Effector memory CD8-positive, alpha-beta T cell (primary cell): ENCODE data around the gene GNG12.
"Not testable (repeated sequence)": the region's sequence is repeated elsewhere in the genome, so short reads cannot be mapped to it uniquely, and the experiment has no call there.

Source experiments
- ATAC-seq: fragments of 150-1000 bp; cut with Tn5 transposase; replicated peaks from 2 replicates; pipeline ENCODE4 v1.10.0; 2021; ENCODE audit warnings: mild to moderate bottlenecking, moderate library complexity
- DNase-seq, 3 experiments: peaks; one replicate each; pipeline ENCODE4 v3.0.0; 2021
- H3K27ac Mint-ChIP-seq, 2 donors: one replicate each; pipeline ENCODE4 v1.8.0; 2022; ENCODE audit warnings: mild to moderate bottlenecking in 2 of 2, mixed read lengths in 2 of 2, moderate library complexity in 2 of 2
- H3K27me3 Mint-ChIP-seq, 2 donors: one replicate each; pipeline ENCODE4 v1.8.0; 2022; ENCODE audit warnings: mixed read lengths in 2 of 2
- H3K36me3 Mint-ChIP-seq: one replicate; pipeline ENCODE4 v1.8.0; 2022; ENCODE audit warnings: mild to moderate bottlenecking, moderate library complexity, mixed read lengths; ENCODE audit not compliant: insufficient read depth
- H3K4me1 Mint-ChIP-seq, 2 donors: one replicate each; pipeline ENCODE4 v1.8.0; 2022; ENCODE audit warnings: low read depth in 2 of 2, mixed read lengths in 2 of 2
- H3K4me3 Mint-ChIP-seq, 2 donors: one replicate each; pipeline ENCODE4 v1.8.0; 2022; ENCODE audit warnings: mild to moderate bottlenecking in 2 of 2, mixed read lengths in 2 of 2, moderate library complexity in 2 of 2
- H3K9me3 Mint-ChIP-seq, 2 donors: one replicate each; pipeline ENCODE4 v1.8.0; 2022; ENCODE audit warnings: mixed read lengths in 2 of 2

GNG12 gene

DNA sequence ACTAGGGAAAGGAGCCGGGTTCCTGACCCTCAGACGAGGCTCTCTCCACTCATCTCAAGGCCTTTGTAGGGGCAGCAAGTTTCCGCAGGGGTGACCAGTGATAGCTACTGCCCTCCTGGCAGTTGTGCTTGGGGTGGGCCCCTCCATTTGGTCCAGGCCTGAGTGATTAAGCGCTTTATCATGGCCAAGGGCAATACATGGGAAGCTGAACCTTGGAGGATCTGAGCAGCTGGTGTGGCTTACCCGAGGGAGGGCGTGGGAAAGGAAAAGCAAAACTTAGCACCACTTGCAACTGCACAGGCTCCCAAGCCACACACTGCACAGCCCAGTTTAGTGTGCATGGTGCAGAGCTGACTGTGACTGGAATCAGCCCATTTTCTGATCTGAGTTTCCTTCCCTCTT, 100.5 kb downstream of the GNG12 start:
- H3K27ac Mint-ChIP-seq, result no peak overlapping the region
- DNase-seq (no peak), ATAC-seq (no peak)
- peaks cover 8 to 11% of the 10 kb centered on the region in 2 donors for H3K4me1 Mint-ChIP-seq
- no peaks in the 10 kb centered on the region for H3K36me3 Mint-ChIP-seq
- peaks cover 0 to 16% of the 10 kb centered on the region in 2 donors for H3K27me3 Mint-ChIP-seq
- H3K9me3 Mint-ChIP-seq, result no peaks in the 10 kb centered on the region
- no peak overlapping the region for H3K4me3 Mint-ChIP-seq

DNA sequence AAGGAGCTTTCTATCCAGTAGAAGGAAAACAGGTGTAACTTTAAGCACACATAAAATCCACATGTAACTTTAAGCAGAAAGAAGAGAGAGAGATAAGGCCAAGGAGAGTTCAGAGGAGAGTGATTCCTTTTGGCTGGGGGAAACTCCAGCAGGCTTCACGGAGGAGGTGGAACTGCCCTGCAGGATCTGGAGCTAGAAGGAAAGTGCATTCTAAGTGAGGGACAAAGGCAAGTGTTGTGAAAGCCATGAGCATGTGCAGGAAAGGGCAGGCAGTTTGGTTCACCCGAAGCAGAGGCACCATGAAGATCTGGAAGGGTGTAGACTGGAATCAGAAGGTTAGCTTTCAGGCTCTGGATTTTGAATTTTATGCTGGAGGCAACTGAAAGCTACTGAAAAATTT, 101.9 kb downstream of the GNG12 start:
- no peak for DNase-seq
- Mint-ChIP-seq H3K4me3 (no peak overlapping the region), H3K27ac (no peak overlapping the region), H3K4me1 (peaks cover 6% of the 10 kb centered on the region in 2 donors), H3K27me3 (peaks cover 0 to 16% of the 10 kb centered on the region in 2 donors), H3K9me3 (no peaks in the 10 kb centered on the region), H3K36me3 (no peaks in the 10 kb centered on the region)
- no peak for ATAC-seq

DNA sequence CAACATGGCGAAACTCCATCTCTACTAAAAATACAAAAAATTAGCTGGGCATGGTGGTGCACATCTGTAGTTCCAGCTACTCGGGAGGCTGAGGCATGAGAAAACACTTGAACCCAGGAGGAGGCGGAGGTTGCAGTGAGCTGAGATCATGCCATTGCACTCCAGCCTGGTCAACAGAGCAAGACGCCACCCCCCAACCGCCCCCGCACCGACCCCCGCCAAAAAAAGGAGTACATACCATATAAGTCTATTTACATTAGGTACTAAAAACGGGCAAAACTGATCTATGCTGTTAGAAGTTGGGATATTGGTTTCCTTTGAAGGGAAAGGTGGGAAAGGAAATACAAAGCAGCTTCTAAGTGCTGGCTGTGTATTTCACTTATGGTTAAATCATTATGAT, 103.0 kb downstream of the GNG12 start:
- H3K4me1 Mint-ChIP-seq, H3K27ac Mint-ChIP-seq, ATAC-seq, DNase-seq, H3K4me3 Mint-ChIP-seq, H3K36me3 Mint-ChIP-seq, H3K9me3 Mint-ChIP-seq: not testable (repeated sequence)
- H3K27me3 Mint-ChIP-seq, result peaks cover 0 to 16% of the 10 kb centered on the region in 2 donors

DNA sequence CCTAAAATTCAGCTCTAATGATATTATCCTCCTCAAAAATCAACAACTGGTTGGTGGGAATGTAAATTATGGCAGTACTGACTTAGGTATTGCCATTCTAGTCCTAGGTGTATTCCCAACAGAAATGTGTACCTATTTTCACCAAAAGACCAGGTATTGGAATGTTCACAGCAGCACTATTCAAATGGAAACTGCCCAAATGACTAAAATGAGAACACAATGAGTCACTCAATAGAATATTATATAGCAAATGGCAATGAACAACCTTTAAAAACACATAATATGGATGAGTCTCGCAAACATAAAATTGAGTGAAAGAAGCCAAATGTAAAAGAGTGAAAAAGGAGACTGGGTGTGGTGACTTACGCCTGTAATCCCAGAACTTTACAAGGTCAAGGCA, 103.4 kb downstream of the GNG12 start:
- Mint-ChIP-seq H3K27ac (no peak overlapping the region), H3K9me3 (no peaks in the 10 kb centered on the region), H3K4me3 (no peak overlapping the region), H3K4me1 (no peaks in the 10 kb centered on the region), H3K36me3 (no peaks in the 10 kb centered on the region), H3K27me3 (peaks cover 0 to 16% of the 10 kb centered on the region in 2 donors)
- DNase-seq (no peak), ATAC-seq (no peak)

DNA sequence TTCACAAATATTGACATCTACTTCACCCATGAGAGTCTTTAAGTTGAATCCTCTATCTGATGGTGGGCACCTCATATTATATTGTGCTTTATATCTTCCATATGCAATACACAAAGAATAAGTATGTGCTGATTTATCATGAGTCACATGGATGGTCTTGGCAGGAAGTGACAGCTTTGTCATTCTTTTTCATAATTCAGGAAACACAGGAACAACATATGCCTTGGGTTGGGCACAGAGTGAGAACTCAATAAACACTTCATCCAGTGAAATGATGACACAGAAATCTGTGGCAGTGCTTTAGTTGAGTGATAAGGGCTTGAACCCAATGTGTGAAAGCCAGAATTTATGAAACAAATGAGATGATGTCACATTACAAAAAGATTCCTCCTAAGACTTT, 107.0 kb downstream of the GNG12 start:
- Mint-ChIP-seq H3K36me3 (no peaks in the 10 kb centered on the region), H3K4me1 (no peaks in the 10 kb centered on the region), H3K4me3 (no peak overlapping the region), H3K27ac (no peak overlapping the region), H3K27me3 (peaks cover 0 to 16% of the 10 kb centered on the region in 2 donors), H3K9me3 (no peaks in the 10 kb centered on the region)
- no peak for DNase-seq
- ATAC-seq, result no peak

DNA sequence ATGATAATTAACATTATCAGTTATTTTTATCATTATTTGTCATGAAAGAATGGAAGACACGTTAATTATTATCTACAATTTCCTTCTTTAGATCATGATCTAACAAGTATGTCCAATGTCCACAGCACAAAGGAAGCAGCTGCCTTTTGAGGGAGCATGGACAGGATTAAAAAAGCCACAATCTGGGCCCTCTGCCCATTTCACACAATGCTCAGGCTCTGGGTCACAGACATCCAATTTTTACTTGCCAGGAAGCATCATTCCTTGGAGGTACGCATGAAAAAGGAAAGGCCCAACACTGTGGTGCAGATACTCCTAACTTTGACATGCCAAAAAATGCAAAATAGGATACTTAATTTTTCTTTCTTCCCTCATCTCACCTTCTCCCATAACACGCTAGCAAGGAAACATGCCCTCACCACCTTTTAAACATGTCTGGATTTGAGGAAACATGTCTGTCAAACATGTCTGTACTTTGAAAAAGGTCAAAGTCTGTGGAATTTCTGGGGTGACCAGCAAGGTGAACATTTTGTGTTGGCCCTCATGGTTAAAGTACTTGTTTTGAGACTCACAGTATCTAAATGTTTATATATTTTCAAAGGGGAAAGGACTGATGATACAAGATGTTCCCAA, 108.2 kb downstream of the GNG12 start:
- DNase-seq, result no peak
- Mint-ChIP-seq H3K9me3 (no peaks in the 10 kb centered on the region), H3K36me3 (no peaks in the 10 kb centered on the region), H3K4me3 (no peak overlapping the region), H3K27me3 (peaks cover 0 to 16% of the 10 kb centered on the region in 2 donors), H3K27ac (no peak overlapping the region), H3K4me1 (no peaks in the 10 kb centered on the region)
- ATAC-seq, result no peak

DNA sequence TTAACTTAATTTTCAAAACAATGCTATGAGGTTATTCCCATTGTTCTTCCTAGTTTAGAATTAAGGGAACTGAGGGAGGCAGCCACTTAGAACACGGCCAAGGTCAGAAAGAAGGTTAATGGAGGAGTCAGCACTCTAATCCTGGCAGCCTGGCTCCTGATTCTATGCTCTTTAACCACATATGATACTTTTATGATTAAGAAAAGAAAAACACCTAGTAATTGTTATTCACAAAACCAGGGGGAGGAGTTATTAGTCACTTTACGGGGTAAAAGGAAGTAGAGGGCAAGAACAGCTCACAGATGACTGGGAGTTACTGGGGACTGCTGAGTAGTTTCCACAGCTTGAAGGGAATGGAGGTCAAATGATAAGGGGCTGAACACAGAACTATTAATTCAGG, 109.6 kb downstream of the GNG12 start:
- H3K4me3 Mint-ChIP-seq, result no peak overlapping the region
- no peaks in the 10 kb centered on the region for H3K9me3 Mint-ChIP-seq
- no peak for DNase-seq
- peaks cover 0 to 6% of the 10 kb centered on the region in 2 donors for H3K27me3 Mint-ChIP-seq
- H3K27ac Mint-ChIP-seq, result no peak overlapping the region
- ATAC-seq, result no peak
- H3K4me1 Mint-ChIP-seq, result no peaks in the 10 kb centered on the region
- no peaks in the 10 kb centered on the region for H3K36me3 Mint-ChIP-seq

DNA sequence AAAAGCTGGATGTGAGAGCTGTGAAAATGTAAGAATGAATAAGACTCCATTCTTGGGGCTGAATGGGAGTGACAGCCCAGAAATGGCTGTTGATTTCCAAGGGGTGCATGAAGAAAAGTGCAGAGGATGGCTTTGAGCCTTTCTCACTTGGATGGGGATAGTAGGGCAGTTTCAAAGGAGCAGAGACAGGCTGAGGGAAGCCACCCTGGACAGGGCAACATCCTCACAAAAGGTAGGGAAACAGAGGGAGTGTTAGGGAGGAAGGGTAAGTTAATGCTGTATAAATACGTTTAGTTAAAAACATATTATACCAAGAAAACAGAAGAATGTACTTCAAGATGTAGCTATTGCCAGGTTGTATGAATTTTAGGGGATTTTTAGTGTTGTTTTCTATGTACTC, 110.1 kb downstream of the GNG12 start:
- no peak for DNase-seq
- no peak for ATAC-seq
- Mint-ChIP-seq H3K27ac (no peak overlapping the region), H3K4me1 (no peaks in the 10 kb centered on the region), H3K36me3 (no peaks in the 10 kb centered on the region), H3K27me3 (peaks cover 0 to under 1% of the 10 kb centered on the region in 2 donors), H3K4me3 (no peak overlapping the region), H3K9me3 (no peaks in the 10 kb centered on the region)

DNA sequence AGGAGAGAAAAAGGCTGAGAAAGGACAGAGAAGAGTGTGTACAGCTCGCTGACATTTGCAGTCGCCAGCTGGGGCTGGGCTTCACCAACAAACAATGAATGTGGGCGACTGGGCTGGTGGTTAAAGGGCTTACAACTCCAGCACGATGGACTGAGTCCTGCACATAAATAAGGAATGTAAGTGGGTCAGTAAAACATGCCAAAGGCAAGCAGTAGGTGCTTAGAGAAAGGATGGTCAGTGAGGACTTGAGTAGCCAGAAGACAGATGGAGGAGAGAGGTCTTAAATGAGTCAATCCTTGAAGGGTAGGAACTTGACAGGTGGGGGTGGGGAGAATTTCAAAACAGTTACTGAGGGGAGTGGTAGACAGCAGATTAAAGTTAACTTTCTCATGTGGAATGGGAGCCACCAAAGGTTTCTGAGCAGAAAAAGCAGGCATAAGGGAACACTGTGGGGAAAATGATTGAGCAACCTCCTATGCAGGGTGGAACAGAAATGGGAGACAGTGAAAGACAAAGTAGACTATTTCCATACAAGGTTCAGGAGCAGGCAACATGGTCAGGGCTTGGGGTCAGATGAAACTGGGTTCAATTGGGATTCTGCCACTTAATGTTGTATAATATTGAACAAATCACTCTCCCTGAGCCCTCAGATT, 110.8 kb downstream of the GNG12 start:
- ATAC-seq (no peak), DNase-seq (no peak)
- H3K4me3 Mint-ChIP-seq, result no peak overlapping the region
- H3K9me3 Mint-ChIP-seq, result no peaks in the 10 kb centered on the region
- H3K4me1 Mint-ChIP-seq, result no peaks in the 10 kb centered on the region
- no peak overlapping the region for H3K27ac Mint-ChIP-seq
- no peaks in the 10 kb centered on the region for H3K27me3 Mint-ChIP-seq
- H3K36me3 Mint-ChIP-seq, result no peaks in the 10 kb centered on the region

DNA sequence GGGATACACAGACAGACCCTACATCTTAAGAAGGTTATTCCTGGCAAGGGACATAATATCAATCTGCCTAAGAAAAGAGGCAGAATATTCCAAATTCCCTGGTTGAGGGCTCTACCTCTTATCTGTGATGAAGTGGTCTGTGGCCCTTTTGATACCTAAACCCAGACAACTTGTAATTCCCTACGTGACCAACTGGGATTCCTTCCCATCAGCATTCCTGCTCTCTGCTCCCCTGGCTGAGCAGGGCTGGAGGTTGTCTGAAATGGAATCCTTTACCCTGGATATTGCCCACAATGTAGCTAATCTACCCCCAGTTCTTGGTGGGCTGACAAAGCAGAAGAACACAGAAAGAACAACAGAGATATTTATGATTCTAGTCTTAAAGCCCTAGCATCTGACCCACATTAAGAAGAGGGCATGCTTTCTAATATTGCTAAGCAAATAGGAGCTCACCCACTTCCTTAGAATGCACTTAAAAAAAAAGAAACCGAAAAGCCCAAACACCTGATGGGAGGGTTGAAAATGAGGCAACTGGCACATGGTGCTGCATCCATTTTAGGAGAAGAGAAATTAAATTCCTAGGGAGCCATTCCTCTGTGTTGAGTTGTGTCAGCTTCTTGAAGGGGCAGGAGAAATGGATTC, 111.5 kb downstream of the GNG12 start:
- H3K4me1 Mint-ChIP-seq, result no peaks in the 10 kb centered on the region
- no peak overlapping the region for H3K27ac Mint-ChIP-seq
- no peak overlapping the region for H3K4me3 Mint-ChIP-seq
- no peaks in the 10 kb centered on the region for H3K9me3 Mint-ChIP-seq
- DNase-seq (no peak), ATAC-seq (no peak)
- no peaks in the 10 kb centered on the region for H3K27me3 Mint-ChIP-seq
- no peaks in the 10 kb centered on the region for H3K36me3 Mint-ChIP-seq

DNA sequence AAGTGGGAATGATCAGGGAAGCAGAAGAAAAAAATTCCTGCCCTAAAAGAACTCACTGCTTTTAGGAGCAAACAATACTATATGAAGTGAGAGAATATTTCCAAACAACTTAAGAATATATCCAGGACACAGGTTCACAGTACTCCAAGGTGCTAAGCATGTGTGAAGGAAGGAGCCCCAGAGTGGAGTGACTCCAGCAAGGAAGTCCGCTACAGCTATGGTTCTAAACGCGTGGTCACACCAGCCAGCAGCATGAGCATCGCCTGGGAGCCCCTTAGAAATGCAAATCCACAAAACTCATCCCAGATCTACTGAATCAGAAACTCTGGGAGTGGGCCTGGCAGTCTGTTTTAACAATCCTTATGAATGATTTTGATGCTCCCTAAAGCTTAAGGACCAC, 112.2 kb downstream of the GNG12 start:
- Mint-ChIP-seq H3K36me3 (no peaks in the 10 kb centered on the region), H3K9me3 (no peaks in the 10 kb centered on the region), H3K4me3 (no peak overlapping the region), H3K27ac (no peak overlapping the region), H3K27me3 (no peaks in the 10 kb centered on the region), H3K4me1 (no peaks in the 10 kb centered on the region)
- no peak for DNase-seq
- no peak for ATAC-seq

DNA sequence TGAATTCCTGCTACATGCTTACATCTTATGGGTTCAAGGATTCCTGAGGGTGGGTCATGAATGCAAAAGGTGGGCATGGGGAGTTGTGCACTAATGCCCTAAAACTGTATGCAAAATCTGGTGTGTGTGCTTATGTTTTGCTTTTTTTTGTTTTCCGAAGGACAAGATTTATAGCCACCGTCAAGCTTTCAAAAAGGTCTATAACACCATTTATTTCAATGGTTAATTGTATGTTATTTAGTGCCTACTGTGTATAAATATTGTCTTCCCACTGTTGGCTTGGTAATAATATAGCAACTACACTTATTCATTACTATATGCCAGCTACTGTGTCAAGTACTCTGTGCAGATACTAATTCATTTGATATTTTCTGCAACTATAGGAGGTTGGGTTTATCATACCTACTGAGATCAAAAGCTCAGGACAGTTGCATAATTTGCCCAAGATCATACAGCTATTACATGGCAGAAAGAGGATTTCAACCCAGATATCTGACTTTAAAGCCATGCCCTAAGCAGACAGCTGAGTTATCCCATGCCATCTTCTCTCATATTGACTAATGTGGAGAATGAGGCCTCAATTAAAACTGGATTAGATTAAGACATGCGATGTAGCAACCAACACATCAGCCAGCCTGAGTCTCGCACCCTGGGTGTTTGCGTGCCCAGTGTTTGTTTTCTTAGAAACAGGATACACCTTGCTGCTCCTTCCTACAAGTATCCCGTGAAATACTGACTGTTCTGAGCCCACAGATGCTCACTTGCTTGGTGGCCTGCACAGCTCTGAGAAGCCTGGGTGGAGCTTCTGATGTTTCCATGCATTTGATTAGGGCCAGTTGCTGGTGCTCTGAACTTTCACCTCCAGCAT, 113.7 kb downstream of the GNG12 start:
- no peak for DNase-seq
- no peaks in the 10 kb centered on the region for H3K36me3 Mint-ChIP-seq
- no peaks in the 10 kb centered on the region for H3K9me3 Mint-ChIP-seq
- no peak overlapping the region for H3K4me3 Mint-ChIP-seq
- no peak overlapping the region for H3K27ac Mint-ChIP-seq
- H3K27me3 Mint-ChIP-seq, result no peaks in the 10 kb centered on the region
- H3K4me1 Mint-ChIP-seq, result no peaks in the 10 kb centered on the region
- no peak for ATAC-seq

DNA sequence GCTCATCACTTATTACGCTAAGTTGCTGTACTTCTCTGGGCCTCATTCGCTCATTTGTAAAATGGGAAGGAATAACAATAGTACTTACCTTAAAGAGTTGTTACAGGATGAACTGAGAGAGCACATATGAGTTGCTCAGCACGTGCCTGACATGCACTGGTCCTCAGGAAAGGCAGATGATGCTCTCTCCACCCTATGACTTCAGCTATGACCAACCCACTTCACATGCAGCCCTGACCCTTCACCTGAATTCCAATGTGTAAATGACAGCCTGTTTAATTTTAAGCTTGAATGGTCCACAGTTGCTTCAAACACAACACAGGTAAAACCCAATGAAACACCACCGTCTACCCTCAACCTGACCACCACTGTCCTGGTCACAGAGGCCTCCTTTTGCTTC, 115.4 kb downstream of the GNG12 start:
- ATAC-seq, result no peak
- H3K4me1 Mint-ChIP-seq, result peaks cover 0 to 2% of the 10 kb centered on the region in 2 donors
- H3K9me3 Mint-ChIP-seq, result no peaks in the 10 kb centered on the region
- H3K27ac Mint-ChIP-seq, result no peak overlapping the region
- H3K27me3 Mint-ChIP-seq, result no peaks in the 10 kb centered on the region
- H3K36me3 Mint-ChIP-seq, result no peaks in the 10 kb centered on the region
- no peak overlapping the region for H3K4me3 Mint-ChIP-seq
- no peak for DNase-seq
